ENCODE measurements around the gene TESMIN.

- TF ChIP-seq YY1 (IDR thresholded peaks at IDR 0.05; ENCODE audit: low read depth) (no peak), REST (IDR thresholded peaks at IDR 0.05; ENCODE audit: low read depth) (no peak), RAD21 (IDR thresholded peaks at IDR 0.05; ENCODE audit: low read depth) (no peak), CREB1 (IDR thresholded peaks at IDR 0.05; ENCODE audit: low read depth) (no peak), TEAD4 (IDR thresholded peaks at IDR 0.05) (no peak), ZBTB7A (IDR thresholded peaks at IDR 0.05; ENCODE audit: low read depth) (no peak), TAF1 (IDR thresholded peaks at IDR 0.05; ENCODE audit: low read depth) (no peak), CEBPB (IDR thresholded peaks at IDR 0.05) (no peak), MAX (IDR thresholded peaks at IDR 0.05) (no peak), NFIC (IDR thresholded peaks at IDR 0.05) (no peak), TCF12 (IDR thresholded peaks at IDR 0.05; ENCODE audit: low read depth) (no peak), USF1 (IDR thresholded peaks at IDR 0.05) (no peak), EP300 (IDR thresholded peaks at IDR 0.05; ENCODE audit: borderline replicate concordance) (no peak), FOXM1 (IDR thresholded peaks at IDR 0.05; ENCODE audit: borderline replicate concordance, low read depth) (no peak)
Observed at GRCh38 chr11:68687311-68687710, 64.0 kb downstream of the TESMIN start.

All from Ishikawa (cell line).